ENCODE measurements around the gene CNST.
A peak's percentile ranks its signal among the peaks of the same experiment; 100 is the strongest.

CNST gene, protein sequence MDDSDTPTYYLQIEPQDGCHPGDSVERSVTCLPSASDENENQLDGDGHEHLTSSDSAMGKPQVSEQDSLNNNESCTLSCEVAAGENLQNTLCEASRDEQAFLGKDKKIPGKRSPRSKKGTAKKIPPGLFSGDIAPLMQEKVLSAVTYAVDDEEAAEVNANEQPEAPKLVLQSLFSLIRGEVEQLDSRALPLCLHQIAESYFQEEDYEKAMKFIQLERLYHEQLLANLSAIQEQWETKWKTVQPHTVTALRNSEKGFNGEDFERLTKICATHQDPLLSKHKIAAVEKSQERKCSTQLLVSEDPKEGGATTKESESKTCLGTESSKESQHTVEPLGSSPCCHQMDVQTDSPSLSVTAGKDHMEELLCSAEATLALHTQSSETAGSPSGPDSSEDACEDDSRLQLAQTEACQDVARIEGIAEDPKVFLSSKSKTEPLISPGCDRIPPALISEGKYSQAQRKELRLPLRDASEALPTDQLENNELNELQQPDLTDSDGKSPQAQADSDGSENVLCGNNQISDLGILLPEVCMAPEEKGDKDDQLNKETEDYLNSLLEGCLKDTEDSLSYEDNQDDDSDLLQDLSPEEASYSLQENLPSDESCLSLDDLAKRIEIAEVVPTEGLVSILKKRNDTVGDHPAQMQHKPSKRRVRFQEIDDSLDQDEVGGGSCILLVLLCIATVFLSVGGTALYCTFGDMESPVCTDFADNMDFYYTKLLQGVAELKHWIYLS

DNA sequence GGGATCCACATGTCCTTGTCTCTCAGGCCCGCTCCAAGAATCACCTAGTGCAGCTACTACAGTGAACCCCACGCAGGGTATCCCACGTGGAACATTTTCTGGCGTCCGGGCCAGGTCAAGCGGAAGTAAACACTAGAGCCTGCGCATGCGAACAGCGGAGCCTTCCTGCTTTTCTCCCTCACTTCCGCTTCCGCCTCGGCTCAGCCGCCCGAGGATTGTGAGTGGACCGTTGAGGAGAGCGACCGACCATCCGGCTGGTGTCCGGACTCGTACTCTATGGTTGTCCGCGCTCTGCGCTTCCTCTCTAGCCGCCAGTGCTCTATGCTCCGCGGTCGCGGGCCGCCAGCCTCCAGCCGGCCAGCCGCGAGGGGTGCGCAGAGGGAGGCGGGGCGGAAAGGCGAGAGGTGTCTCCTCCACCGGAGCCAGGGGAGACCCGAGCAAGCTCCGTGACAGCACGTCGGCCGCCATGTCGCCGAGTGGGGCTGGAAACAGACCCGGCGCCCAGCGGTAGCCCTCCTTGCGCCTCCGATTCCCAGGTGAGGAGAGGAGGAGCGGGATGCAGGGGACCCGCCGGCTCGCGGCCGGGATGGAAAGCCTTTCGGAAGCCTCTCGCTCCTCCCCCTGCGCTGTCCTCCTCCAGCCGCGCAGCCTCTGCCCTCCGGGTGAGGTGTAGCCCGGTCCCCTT lies at the start of gene CNST, which contains the start of gene TFB2M:
Gene CNST (plus strand): TSS at position 329 of the 685 bp plus-strand sequence. CDS start 25,107 bp downstream, outside the sequence.
Gene TFB2M (minus strand): TSS at position 134 of the 685 bp plus-strand sequence. CDS start 123 bp downstream, at position 11.
- peak; percentile 95 for DNase-seq (ENCODE audit: extremely low read depth, low read depth)
- H3K4me3 ChIP-seq (replicated peaks; ENCODE audit: low read depth, low read length), result peak within 1 kb of the TSS; percentile 99
- TF ChIP-seq, protein P1, sequence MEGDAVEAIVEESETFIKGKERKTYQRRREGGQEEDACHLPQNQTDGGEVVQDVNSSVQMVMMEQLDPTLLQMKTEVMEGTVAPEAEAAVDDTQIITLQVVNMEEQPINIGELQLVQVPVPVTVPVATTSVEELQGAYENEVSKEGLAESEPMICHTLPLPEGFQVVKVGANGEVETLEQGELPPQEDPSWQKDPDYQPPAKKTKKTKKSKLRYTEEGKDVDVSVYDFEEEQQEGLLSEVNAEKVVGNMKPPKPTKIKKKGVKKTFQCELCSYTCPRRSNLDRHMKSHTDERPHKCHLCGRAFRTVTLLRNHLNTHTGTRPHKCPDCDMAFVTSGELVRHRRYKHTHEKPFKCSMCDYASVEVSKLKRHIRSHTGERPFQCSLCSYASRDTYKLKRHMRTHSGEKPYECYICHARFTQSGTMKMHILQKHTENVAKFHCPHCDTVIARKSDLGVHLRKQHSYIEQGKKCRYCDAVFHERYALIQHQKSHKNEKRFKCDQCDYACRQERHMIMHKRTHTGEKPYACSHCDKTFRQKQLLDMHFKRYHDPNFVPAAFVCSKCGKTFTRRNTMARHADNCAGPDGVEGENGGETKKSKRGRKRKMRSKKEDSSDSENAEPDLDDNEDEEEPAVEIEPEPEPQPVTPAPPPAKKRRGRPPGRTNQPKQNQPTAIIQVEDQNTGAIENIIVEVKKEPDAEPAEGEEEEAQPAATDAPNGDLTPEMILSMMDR (IDR thresholded peaks at IDR 0.05; ENCODE audit: low read depth, low read length, missing control alignments), result no peak

DNA sequence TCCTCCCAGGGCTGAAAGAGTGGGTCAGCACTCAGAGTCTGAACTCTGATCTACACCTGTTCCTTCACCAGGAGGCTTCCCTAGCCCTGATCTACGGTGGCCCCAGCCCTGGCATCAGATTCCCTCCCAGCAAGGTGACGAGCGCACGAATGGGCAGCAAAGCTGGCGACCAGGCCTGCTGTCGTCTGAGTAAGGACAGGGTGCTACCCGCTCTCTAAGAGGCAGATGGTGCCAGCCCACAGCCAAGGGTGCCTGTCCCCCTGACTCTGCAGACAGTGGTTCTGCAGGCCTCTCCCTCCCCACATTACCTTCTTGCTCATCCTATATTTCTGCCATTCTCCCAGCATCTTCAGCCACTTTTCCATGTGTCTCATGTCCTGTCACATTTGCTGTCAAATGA lies 48.9 kb upstream of the CNST start:
- DNase-seq (ENCODE audit: extremely low read depth, low read depth), result no peak
- TF ChIP-seq, protein P1 (IDR thresholded peaks at IDR 0.05; ENCODE audit: low read depth, low read length, missing control alignments), result no peak
- no peak overlapping the region for H3K4me3 ChIP-seq (replicated peaks; ENCODE audit: low read depth, low read length)

DNA sequence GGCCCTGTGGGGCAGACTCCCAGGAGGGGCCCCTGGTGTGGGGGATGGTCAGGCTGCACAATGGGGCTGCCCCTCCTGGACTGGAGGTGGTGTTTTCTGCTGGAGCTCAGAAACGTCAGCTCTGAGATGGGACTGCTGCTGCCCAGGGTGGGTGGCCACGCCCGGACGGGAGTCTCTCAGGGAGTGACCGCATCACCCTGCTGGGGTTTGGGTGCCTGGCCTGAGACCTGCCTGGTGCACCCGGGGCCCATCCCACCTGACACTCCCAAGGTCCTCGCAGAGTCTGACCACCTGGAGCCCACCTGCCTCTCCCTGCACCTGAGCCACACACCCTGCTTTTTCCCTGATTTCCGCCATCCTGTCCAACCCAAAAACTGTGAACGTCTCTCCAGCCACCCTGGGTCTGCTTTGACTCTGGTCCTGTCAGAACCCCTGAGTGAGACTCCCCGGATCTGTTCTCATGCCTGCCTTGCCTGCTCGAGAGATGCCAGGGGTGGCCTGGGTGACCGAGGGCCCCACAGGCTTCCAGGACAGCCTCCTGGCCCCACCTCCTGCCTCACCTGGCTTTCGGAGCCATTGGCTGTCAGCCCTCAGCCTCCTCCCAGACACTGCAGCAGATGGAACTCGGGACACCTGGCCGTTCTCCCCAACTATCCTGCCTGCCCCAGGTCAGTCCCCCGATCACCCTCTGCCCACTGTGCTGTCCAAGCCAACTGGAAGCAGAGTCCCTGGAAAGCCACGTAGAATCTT lies 47.6 kb upstream of the CNST start:
- TF ChIP-seq, protein P1 (IDR thresholded peaks at IDR 0.05; ENCODE audit: low read depth, low read length, missing control alignments), result no peak
- no peak overlapping the region for H3K4me3 ChIP-seq (replicated peaks; ENCODE audit: low read depth, low read length)
- DNase-seq (ENCODE audit: extremely low read depth, low read depth), result no peak

DNA sequence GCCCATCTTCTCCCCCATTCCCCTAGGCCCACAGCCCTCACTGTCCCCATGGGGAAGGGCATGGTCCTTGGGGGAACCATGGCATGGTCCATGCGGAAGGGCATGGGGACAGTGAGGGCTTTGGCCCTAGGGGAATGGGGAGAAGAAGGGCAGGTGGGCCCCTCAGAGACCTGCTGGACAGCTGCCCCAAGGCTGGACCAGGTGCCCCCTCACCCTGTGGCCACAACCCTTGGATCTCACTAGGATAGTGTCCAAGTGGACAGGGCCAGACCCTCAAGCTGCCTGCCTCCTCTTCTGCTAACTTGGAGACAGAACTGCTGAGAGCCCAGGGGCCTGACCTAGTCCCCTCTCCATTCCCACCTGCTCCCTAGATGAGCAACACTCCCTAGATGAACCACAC lies 46.7 kb upstream of the CNST start:
- TF ChIP-seq, protein P1 (IDR thresholded peaks at IDR 0.05; ENCODE audit: low read depth, low read length, missing control alignments), result no peak
- H3K4me3 ChIP-seq (replicated peaks; ENCODE audit: low read depth, low read length), result no peak overlapping the region
- DNase-seq (ENCODE audit: extremely low read depth, low read depth), result no peak

DNA sequence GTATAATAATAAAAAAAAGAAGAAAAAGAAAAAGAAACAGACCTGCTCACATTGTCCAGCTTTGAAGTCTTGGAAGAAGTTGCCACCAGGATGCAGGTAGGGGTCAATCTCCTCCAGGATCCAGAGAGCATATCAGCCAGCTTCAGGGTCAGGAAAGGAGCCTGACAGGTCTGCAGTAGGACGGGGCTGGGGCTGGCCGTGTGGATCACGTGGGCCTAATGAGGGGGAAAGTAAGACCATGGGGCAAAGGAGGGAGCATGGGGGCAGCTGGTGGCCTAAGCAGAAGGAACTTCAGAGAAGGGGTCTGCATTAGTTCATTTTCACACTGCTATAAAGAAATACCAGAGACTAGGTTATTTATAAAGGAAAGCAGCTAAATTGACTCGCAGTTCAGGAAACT lies 39.9 kb upstream of the CNST start:
- DNase-seq (ENCODE audit: extremely low read depth, low read depth), result no peak
- TF ChIP-seq, protein P1 (IDR thresholded peaks at IDR 0.05; ENCODE audit: low read depth, low read length, missing control alignments), result no peak
- H3K4me3 ChIP-seq (replicated peaks; ENCODE audit: low read depth, low read length), result no peak overlapping the region

DNA sequence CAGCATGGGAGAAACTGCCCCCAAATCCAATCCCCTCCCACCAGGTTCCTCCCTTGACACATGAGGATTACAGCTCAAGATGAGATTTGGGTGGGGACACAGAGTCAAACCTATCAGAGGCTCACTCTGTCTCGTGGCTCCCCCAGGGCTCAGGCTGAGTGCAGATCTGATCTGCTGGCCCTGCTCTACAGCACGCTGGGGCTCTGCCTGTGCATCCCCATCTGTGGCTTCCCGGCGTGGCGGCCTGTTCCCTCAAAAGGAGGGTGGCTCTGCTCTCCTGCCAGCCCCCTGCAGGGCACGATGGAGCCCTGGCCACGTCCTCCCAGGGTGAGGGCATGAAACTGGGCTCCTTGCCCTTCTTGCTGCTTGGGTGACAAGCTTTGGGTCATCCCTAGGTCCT lies 39.3 kb upstream of the CNST start:
- TF ChIP-seq, protein P1 (IDR thresholded peaks at IDR 0.05; ENCODE audit: low read depth, low read length, missing control alignments), result no peak
- no peak overlapping the region for H3K4me3 ChIP-seq (replicated peaks; ENCODE audit: low read depth, low read length)
- DNase-seq (ENCODE audit: extremely low read depth, low read depth), result no peak
